GM12874 (cell line): ENCODE results near the gene MMP28.

Source experiments
- TF ChIP-seq, protein P1 (sequence below): IDR thresholded peaks from 2 replicates; pipeline ENCODE4 v1.5.1; 2011; ENCODE audit warnings: low read depth, mild to moderate bottlenecking, control low read depth, low read length, moderate library complexity; ENCODE audit not compliant: insufficient read depth

The MMP28 gene

DNA sequence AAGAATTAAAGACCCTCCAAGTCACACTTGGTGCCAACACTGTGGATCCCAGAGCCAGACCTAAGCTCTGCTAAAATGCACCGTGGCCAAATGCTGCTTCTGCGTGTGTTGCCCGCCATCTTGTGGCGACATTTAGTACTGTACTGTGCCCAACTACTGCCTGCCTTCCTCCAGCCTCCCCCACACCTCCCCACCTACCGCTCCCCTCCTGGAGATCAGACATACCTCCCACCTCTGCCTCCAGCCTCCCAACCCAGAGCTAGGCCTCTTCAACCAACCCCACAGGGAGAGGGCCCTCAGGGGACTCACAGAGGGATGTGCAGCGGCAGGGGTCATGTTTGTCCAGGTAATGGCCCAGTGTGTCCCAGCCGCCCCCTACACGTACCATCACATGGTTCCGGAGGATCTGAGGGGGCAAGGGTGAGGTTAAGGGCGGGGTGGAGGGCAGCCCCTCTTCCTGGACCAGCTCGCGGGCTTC is 47.9 kb downstream of the MMP28 start:
- TF ChIP-seq, protein P1, sequence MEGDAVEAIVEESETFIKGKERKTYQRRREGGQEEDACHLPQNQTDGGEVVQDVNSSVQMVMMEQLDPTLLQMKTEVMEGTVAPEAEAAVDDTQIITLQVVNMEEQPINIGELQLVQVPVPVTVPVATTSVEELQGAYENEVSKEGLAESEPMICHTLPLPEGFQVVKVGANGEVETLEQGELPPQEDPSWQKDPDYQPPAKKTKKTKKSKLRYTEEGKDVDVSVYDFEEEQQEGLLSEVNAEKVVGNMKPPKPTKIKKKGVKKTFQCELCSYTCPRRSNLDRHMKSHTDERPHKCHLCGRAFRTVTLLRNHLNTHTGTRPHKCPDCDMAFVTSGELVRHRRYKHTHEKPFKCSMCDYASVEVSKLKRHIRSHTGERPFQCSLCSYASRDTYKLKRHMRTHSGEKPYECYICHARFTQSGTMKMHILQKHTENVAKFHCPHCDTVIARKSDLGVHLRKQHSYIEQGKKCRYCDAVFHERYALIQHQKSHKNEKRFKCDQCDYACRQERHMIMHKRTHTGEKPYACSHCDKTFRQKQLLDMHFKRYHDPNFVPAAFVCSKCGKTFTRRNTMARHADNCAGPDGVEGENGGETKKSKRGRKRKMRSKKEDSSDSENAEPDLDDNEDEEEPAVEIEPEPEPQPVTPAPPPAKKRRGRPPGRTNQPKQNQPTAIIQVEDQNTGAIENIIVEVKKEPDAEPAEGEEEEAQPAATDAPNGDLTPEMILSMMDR: peak; percentile 89

- TF ChIP-seq, protein P1: no peak
Observed at GRCh38 chr17:35745749-35746320, 49.6 kb downstream of the MMP28 start.

GRCh38 chr17:35745246-35745645 is 50.2 kb downstream of the MMP28 start:
- TF ChIP-seq, protein P1: no peak

GRCh38 chr17:35744830-35745229 is 50.6 kb downstream of the MMP28 start:
- TF ChIP-seq, protein P1: no peak

DNA sequence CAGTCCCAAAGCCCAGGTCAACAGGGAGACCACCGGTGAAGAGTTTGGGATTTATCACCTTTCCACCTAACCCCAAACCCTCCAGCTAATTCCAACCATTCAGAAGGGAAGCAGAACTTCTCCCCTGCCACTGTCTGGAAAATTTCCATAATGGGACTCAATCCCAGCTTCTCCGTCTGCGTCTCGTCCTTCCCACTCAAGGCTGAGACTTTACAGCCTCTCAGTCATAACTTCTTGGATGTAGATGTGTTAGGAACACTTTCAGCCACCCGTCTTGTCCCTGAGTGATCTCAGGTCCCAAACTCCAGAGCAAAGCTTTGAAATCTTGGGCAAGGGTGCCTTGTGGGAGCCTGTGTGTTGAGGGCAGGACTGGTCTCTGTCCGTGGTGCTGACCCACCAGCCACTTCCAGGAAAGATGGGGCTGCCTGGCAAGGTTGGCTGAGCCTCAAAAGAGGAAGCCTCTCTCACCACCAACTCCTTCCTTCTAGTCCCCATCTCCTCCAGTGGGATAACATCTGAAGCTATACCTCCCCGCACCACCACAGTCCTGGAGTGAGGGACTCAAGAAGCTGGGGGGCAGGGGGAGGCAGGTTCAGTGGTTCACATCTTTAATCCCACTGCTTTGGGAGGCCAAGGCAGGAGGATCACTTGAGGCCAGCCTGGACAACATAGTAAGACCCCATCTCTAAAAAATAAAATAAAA is 51.7 kb downstream of the MMP28 start:
- TF ChIP-seq, protein P1: no peak

GRCh38 chr17:35742896-35743477 is 52.5 kb downstream of the MMP28 start:
- TF ChIP-seq, protein P1: no peak

- TF ChIP-seq, protein P1: no peak
Observed at GRCh38 chr17:35742496-35742895, 52.9 kb downstream of the MMP28 start.
